H9 (cell line): Measurements from ENCODE around the gene PHOSPHO1. TPM values are rescaled to one million over a fixed set of nuclear protein-coding genes. Genes with fewer than 3 reads are reported as not detected.
A peak's percentile ranks its signal among the peaks of the same experiment; 100 is the strongest.

Source experiments
- DNase-seq: peaks from one replicate; pipeline ENCODE4 v3.0.0-alpha.2; 2017
- H2AFZ ChIP-seq: one replicate; pipeline ENCODE4 v1.6.1; 2013; ENCODE audit warnings: mild to moderate bottlenecking, low read length, control low read depth, moderate library complexity
- H2AK5ac ChIP-seq: 2 replicates; pipeline ENCODE4 v1.6.1; 2013; ENCODE audit warnings: low read length, control low read depth, mixed read lengths; ENCODE audit not compliant: insufficient read length
- H2BK120ac ChIP-seq: one replicate; pipeline ENCODE4 v1.6.1; 2013; ENCODE audit warnings: low read depth, mild to moderate bottlenecking, low read length, control low read depth, inconsistent platforms; ENCODE audit not compliant: poor library complexity, severe bottlenecking
- H2BK12ac ChIP-seq: 2 replicates; pipeline ENCODE4 v1.6.1; 2013; ENCODE audit warnings: low read length, control low read depth, mixed read lengths, low read depth; ENCODE audit not compliant: insufficient read length
- H2BK15ac ChIP-seq: 2 replicates; pipeline ENCODE4 v1.6.1; 2013; ENCODE audit warnings: low read depth, low read length, control low read depth
- H2BK20ac ChIP-seq: one replicate; pipeline ENCODE4 v1.6.1; 2013; ENCODE audit warnings: low read depth, mild to moderate bottlenecking, low read length, control low read depth, inconsistent platforms; ENCODE audit not compliant: poor library complexity, severe bottlenecking
- H2BK5ac ChIP-seq: 2 replicates; pipeline ENCODE4 v1.6.1; 2013; ENCODE audit warnings: low read length, control low read depth, mixed read lengths; ENCODE audit not compliant: insufficient read length
- H3K14ac ChIP-seq: 2 replicates; pipeline ENCODE4 v1.6.1; 2013; ENCODE audit warnings: low read length, control low read depth; ENCODE audit not compliant: insufficient read depth
- H3K18ac ChIP-seq: 2 replicates; pipeline ENCODE4 v1.6.1; 2013; ENCODE audit warnings: low read depth, mild to moderate bottlenecking, mixed read lengths, low read length, control low read depth; ENCODE audit not compliant: insufficient read length
- H3K23ac ChIP-seq: 2 replicates; pipeline ENCODE4 v1.6.1; 2013; ENCODE audit warnings: low read length, control low read depth, mixed read lengths, low read depth; ENCODE audit not compliant: insufficient read length
- H3K23me2 ChIP-seq: 2 replicates; pipeline ENCODE4 v1.6.1; 2013; ENCODE audit warnings: low read depth, mild to moderate bottlenecking, mixed read lengths, low read length, control low read depth; ENCODE audit not compliant: insufficient read length, poor library complexity, severe bottlenecking
- H3K27ac ChIP-seq: 2 replicates; pipeline ENCODE4 v1.5.1; 2013; ENCODE audit warnings: low read length, control low read depth, mixed read lengths, low read depth; ENCODE audit not compliant: insufficient read length
- H3K27me3 ChIP-seq: 2 replicates; pipeline ENCODE4 v1.6.1; 2013; ENCODE audit warnings: low read length, control low read depth, inconsistent platforms; ENCODE audit not compliant: insufficient read depth
- H3K4ac ChIP-seq: 2 replicates; pipeline ENCODE4 v1.6.1; 2013; ENCODE audit warnings: low read depth, mild to moderate bottlenecking, control low read depth, inconsistent platforms, low read length, moderate library complexity
- H3K4me1 ChIP-seq: 2 replicates; pipeline ENCODE4 v1.6.1; 2013; ENCODE audit warnings: low read length, control low read depth, inconsistent platforms; ENCODE audit not compliant: insufficient read depth
- H3K4me2 ChIP-seq: 2 replicates; pipeline ENCODE4 v1.6.1; 2013; ENCODE audit warnings: low read length, control low read depth, mixed read lengths; ENCODE audit not compliant: insufficient read length, insufficient read depth
- H3K56ac ChIP-seq: 2 replicates; pipeline ENCODE4 v1.6.1; 2013; ENCODE audit warnings: low read depth, mild to moderate bottlenecking, mixed read lengths, low read length, control low read depth; ENCODE audit not compliant: insufficient read length
- H3K79me1 ChIP-seq: 2 replicates; pipeline ENCODE4 v1.6.1; 2013; ENCODE audit warnings: low read depth, mild to moderate bottlenecking, moderate library complexity, low read length, control low read depth, inconsistent platforms; ENCODE audit not compliant: insufficient read depth, poor library complexity, severe bottlenecking
- H3K79me2 ChIP-seq: 2 replicates; pipeline ENCODE4 v1.6.1; 2013; ENCODE audit warnings: low read length, control low read depth, inconsistent platforms; ENCODE audit not compliant: insufficient read depth
- H3K9ac ChIP-seq: 2 replicates; pipeline ENCODE4 v1.6.1; 2013; ENCODE audit warnings: low read length, control low read depth, mixed read lengths; ENCODE audit not compliant: insufficient read length; ENCODE audit errors: extremely low read depth
- H3K9me3 ChIP-seq: one replicate; pipeline ENCODE4 v1.6.1; 2013; ENCODE audit warnings: low read depth, low read length, inconsistent platforms; ENCODE audit not compliant: control insufficient read depth
- H3T11ph ChIP-seq: one replicate; pipeline ENCODE4 v1.6.1; 2013; ENCODE audit warnings: mild to moderate bottlenecking, low read length, control low read depth, inconsistent platforms
- H4K20me1 ChIP-seq: one replicate; pipeline ENCODE4 v1.6.1; 2013; ENCODE audit not compliant: control insufficient read depth, insufficient read length, insufficient read depth
- H4K5ac ChIP-seq: 2 replicates; pipeline ENCODE4 v1.6.1; 2013; ENCODE audit warnings: low read depth, mild to moderate bottlenecking, mixed read lengths, low read length, control low read depth; ENCODE audit not compliant: insufficient read length
- H4K8ac ChIP-seq: replicated peaks from 2 replicates; pipeline ENCODE4 v1.6.1; 2013; ENCODE audit warnings: low read length, control low read depth, mixed read lengths, low read depth; ENCODE audit not compliant: insufficient read length
- H4K91ac ChIP-seq: 2 replicates; pipeline ENCODE4 v1.6.1; 2013; ENCODE audit warnings: low read depth, mild to moderate bottlenecking, moderate library complexity, mixed read lengths, low read length, control low read depth; ENCODE audit not compliant: insufficient read length
- H3K27ac Mint-ChIP-seq, 3 experiments: 2 replicates in 2 of 3; 3 replicates in 1 of 3; pipeline ENCODE4 v1.8.0; 2020 to 2021; ENCODE audit warnings: mixed read lengths in 3 of 3, mild to moderate bottlenecking in 1 of 3, moderate library complexity in 1 of 3
- H3K27me3 Mint-ChIP-seq: 2 replicates; pipeline ENCODE4 v1.8.0; 2021; ENCODE audit warnings: low read depth, mild to moderate bottlenecking, moderate library complexity, mixed read lengths
- H3K36me3 Mint-ChIP-seq, 3 experiments: 2 replicates in 2 of 3; 3 replicates in 1 of 3; pipeline ENCODE4 v1.8.0; 2020 to 2021; ENCODE audit warnings: low read depth in 3 of 3, mixed read lengths in 3 of 3; ENCODE audit not compliant: insufficient read depth in 1 of 3
- H3K4me1 Mint-ChIP-seq, 2 experiments: 2 replicates each; pipeline ENCODE4 v1.8.0; 2020; ENCODE audit warnings: mixed read lengths in 2 of 2
- H3K4me3 Mint-ChIP-seq, 2 experiments: 2 replicates in 1 of 2; 3 replicates in 1 of 2; pipeline ENCODE4 v1.8.0; 2020 to 2021; ENCODE audit warnings: mild to moderate bottlenecking in 2 of 2, mixed read lengths in 2 of 2, moderate library complexity in 1 of 2
- H3K9me3 Mint-ChIP-seq, 2 experiments: 2 replicates in 1 of 2; 3 replicates in 1 of 2; pipeline ENCODE4 v1.8.0; 2020; ENCODE audit warnings: mild to moderate bottlenecking in 2 of 2, mixed read lengths in 2 of 2, moderate library complexity in 1 of 2
- WGBS: extraction: QIAGEN DNeasy Blood & Tissue Kit; methylation state at CpG from one replicate; pipeline ENCODE4 v1.1.7; 2013; ENCODE audit warnings: missing lambda C conversion rate, low lambda C conversion rate, mixed read lengths; ENCODE audit not compliant: insufficient read length; ENCODE audit errors: extremely low coverage; 5-methylcytosine and 5-hydroxymethylcytosine counted together
- total RNA-seq: library from RNA; stranded (reverse); gene quantifications from 2 replicates; pipeline ENCODE4 v1.2.1, GENCODE V29; 2021
- TF ChIP-seq, protein P1 (sequence below): fragments of 200-600 bp; sonication (generic); conservative IDR thresholded peaks from 3 replicates; pipeline ENCODE4 v1.8.0; 2021; ENCODE audit warnings: antibody characterized with exemption, mild to moderate bottlenecking

PHOSPHO1 gene
- total RNA-seq, 1 experiment from 2014 or later: 0.63 TPM

DNA sequence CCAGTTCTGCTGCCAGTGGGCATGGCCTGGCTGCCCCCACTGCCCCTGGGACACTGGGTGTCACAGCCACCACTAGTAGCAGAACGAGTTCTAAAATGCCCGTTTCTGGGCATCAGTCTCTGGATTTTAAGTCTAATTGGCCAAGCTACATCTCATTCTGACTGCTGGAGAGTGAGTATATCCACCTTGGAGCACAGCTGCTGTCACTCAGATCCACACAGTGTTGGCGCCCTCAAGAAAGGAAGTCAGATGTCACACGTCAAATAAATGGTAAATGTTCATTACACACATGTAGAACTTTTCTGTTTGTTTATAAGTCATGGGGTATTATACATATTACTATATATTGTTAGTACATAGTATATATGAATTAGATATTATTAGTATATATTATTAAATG lies 39.7 kb downstream of the PHOSPHO1 start:
- Histone ChIP-seq H2BK12ac (no peak overlapping the region), H3K27ac (no peak overlapping the region), H3K79me1 (no peaks in the 10 kb centered on the region), H3K23ac (no peak overlapping the region), H4K8ac (no peak overlapping the region), H3K23me2 (peaks cover 6% of the 10 kb centered on the region), H3K9me3 (no peaks in the 10 kb centered on the region), H3K4me2 (no peak overlapping the region), H3K14ac (no peak overlapping the region), H4K91ac (no peak overlapping the region), H2BK5ac (no peak overlapping the region), H2AFZ (no peak overlapping the region), H2BK15ac (no peak overlapping the region), H2AK5ac (no peak overlapping the region), H2BK120ac (no peak overlapping the region), H3K4ac (no peak overlapping the region), H3K18ac (no peak overlapping the region), H3K27me3 (no peaks in the 10 kb centered on the region), H3K56ac (no peak overlapping the region), H2BK20ac (no peak overlapping the region), H3K4me1 (no peaks in the 10 kb centered on the region; the same call in 1 of the 2 replicates), H4K20me1 (no peaks in the 10 kb centered on the region), H3K79me2 (no peaks in the 10 kb centered on the region), H3T11ph (no peak overlapping the region), H3K9ac (no peak overlapping the region), H4K5ac (no peak overlapping the region)
- no CpG with 5 or more reads among the region's 4 CpGs for WGBS
- Mint-ChIP-seq H3K4me3 (peak overlapping the region; percentile 45 to 72), H3K27me3 (peaks cover 5% of the 10 kb centered on the region), H3K4me1 (peaks cover 8 to 10% of the 10 kb centered on the region in 2 experiments), H3K9me3 (peaks cover 5 to 6% of the 10 kb centered on the region in 2 experiments), H3K36me3 (peaks cover 1 to 5% (median 4%) of the 10 kb centered on the region in 3 experiments; a peak in 5 of 7 replicates), H3K27ac (no peak overlapping the region)
- no peak for DNase-seq
- TF ChIP-seq, protein P1, sequence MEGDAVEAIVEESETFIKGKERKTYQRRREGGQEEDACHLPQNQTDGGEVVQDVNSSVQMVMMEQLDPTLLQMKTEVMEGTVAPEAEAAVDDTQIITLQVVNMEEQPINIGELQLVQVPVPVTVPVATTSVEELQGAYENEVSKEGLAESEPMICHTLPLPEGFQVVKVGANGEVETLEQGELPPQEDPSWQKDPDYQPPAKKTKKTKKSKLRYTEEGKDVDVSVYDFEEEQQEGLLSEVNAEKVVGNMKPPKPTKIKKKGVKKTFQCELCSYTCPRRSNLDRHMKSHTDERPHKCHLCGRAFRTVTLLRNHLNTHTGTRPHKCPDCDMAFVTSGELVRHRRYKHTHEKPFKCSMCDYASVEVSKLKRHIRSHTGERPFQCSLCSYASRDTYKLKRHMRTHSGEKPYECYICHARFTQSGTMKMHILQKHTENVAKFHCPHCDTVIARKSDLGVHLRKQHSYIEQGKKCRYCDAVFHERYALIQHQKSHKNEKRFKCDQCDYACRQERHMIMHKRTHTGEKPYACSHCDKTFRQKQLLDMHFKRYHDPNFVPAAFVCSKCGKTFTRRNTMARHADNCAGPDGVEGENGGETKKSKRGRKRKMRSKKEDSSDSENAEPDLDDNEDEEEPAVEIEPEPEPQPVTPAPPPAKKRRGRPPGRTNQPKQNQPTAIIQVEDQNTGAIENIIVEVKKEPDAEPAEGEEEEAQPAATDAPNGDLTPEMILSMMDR: no peak
